Activated naive CD4-positive, alpha-beta T cell treated with anti-CD3 and anti-CD28 coated beads, Interleukin-2, amount 10 ng/mL, durations not matched to agents 7 days and 5 days (primary cell): Measurements from ENCODE around the gene FITM1.
"Not testable (repeated sequence)": the region's sequence is repeated elsewhere in the genome, so short reads cannot be mapped to it uniquely, and the experiment has no call there.

Source experiments
- CTCF ChIA-PET: fragments of 350-600 bp; sonication (Branson Sonifier 250); formaldehyde crosslinking; loops from one replicate; lab custom pipeline; 2021; ENCODE audit warnings: antibody characterized with exemption; lab: Charles Lee
- DNase-seq: peaks from one replicate; pipeline ENCODE4 v3.0.0-alpha.2; 2020
- H3K27ac Mint-ChIP-seq: one replicate; pipeline ENCODE4 v1.8.0; 2021; ENCODE audit warnings: mild to moderate bottlenecking, moderate library complexity, mixed read lengths
- H3K27me3 Mint-ChIP-seq: one replicate; pipeline ENCODE4 v1.8.0; 2021; ENCODE audit warnings: mild to moderate bottlenecking, mixed read lengths
- H3K36me3 Mint-ChIP-seq: one replicate; pipeline ENCODE4 v1.8.0; 2021; ENCODE audit warnings: mixed read lengths
- H3K4me1 Mint-ChIP-seq: one replicate; pipeline ENCODE4 v1.8.0; 2021; ENCODE audit warnings: mixed read lengths
- H3K4me3 Mint-ChIP-seq: one replicate; pipeline ENCODE4 v1.8.0; 2021; ENCODE audit warnings: mild to moderate bottlenecking, moderate library complexity, mixed read lengths
- H3K9me3 Mint-ChIP-seq: one replicate; pipeline ENCODE4 v1.8.0; 2021; ENCODE audit warnings: mixed read lengths

FITM1 gene

GRCh38 chr14:24102357-24103048, 28.0 kb upstream of the FITM1 start:
- Mint-ChIP-seq H3K27me3 (no peaks in the 10 kb centered on the region), H3K4me1 (peaks cover 12% of the 10 kb centered on the region), H3K36me3 (peaks cover 54% of the 10 kb centered on the region), H3K4me3 (no peak overlapping the region), H3K9me3 (no peaks in the 10 kb centered on the region), H3K27ac (no peak overlapping the region)
- DNase-seq, result no peak
- CTCF ChIA-PET, result interaction anchor here (1.3 to 9.2 kb wide), 3 partner anchors 9 to 44 kb away, joined by 6 to 187 read pairs (median 14); partner anchors contain the start of gene PCK2

GRCh38 chr14:24103451-24103850, 27.0 kb upstream of the FITM1 start:
- no peak overlapping the region for H3K4me3 Mint-ChIP-seq
- peaks cover 50% of the 10 kb centered on the region for H3K36me3 Mint-ChIP-seq
- no peaks in the 10 kb centered on the region for H3K9me3 Mint-ChIP-seq
- DNase-seq, result no peak
- H3K27ac Mint-ChIP-seq, result no peak overlapping the region
- H3K27me3 Mint-ChIP-seq, result no peaks in the 10 kb centered on the region
- H3K4me1 Mint-ChIP-seq, result peaks cover 19% of the 10 kb centered on the region
- CTCF ChIA-PET, result interaction anchor here (9.2 kb wide), 1 partner anchor 10 kb away, joined by 187 read pairs; the partner anchor contains the start of gene PCK2

- H3K9me3 Mint-ChIP-seq, H3K4me3 Mint-ChIP-seq, DNase-seq, H3K27ac Mint-ChIP-seq, H3K27me3 Mint-ChIP-seq: not testable (repeated sequence)
- Mint-ChIP-seq H3K36me3 (peaks cover 34% of the 10 kb centered on the region), H3K4me1 (peaks cover 34% of the 10 kb centered on the region)
- CTCF ChIA-PET, result interaction anchor here (0.9 to 9.2 kb wide), 5 partner anchors 9 to 68 kb away, joined by 3 to 187 read pairs (median 4); partner anchors contain the start of genes DCAF11, IRF9, NRL and PCK2
Observed at GRCh38 chr14:24105609-24106239, 24.7 kb upstream of the FITM1 start.

GRCh38 chr14:24106672-24107271, 23.7 kb upstream of the FITM1 start:
- no peaks in the 10 kb centered on the region for H3K27me3 Mint-ChIP-seq
- H3K4me3 Mint-ChIP-seq, result no peak overlapping the region
- peaks cover 35% of the 10 kb centered on the region for H3K4me1 Mint-ChIP-seq
- CTCF ChIA-PET, result interaction anchor here (1.1 to 9.2 kb wide), 5 partner anchors 13 to 54 kb away, joined by 4 to 187 read pairs (median 41); partner anchors contain the start of genes IRF9 and PCK2
- H3K36me3 Mint-ChIP-seq, result peaks cover 29% of the 10 kb centered on the region
- H3K9me3 Mint-ChIP-seq, result no peaks in the 10 kb centered on the region
- H3K27ac Mint-ChIP-seq, result no peak overlapping the region
- DNase-seq, result no peak

- Mint-ChIP-seq H3K9me3 (no peaks in the 10 kb centered on the region), H3K27ac (peak overlapping the region; percentile 97), H3K4me1 (peaks cover 37% of the 10 kb centered on the region), H3K27me3 (no peaks in the 10 kb centered on the region), H3K36me3 (peaks cover 17% of the 10 kb centered on the region), H3K4me3 (no peak overlapping the region)
- DNase-seq, result no peak
- CTCF ChIA-PET, result interaction anchor here (0.6 to 9.2 kb wide), 31 partner anchors 11 to 477 kb away, joined by 3 to 187 read pairs (median 4); partner anchors contain the start of genes CARMIL3, CHMP4A, IRF9 and PCK2
Observed at GRCh38 chr14:24108336-24108874, 22.1 kb upstream of the FITM1 start.

- CTCF ChIA-PET, result interaction anchor here (0.6 to 9.2 kb wide), 11 partner anchors 17 to 321 kb away, joined by 3 to 187 read pairs (median 6); partner anchors contain the start of genes CIDEB, IRF9 and PCK2
- Mint-ChIP-seq H3K9me3 (no peaks in the 10 kb centered on the region), H3K27ac (no peak overlapping the region), H3K4me1 (peaks cover 37% of the 10 kb centered on the region), H3K4me3 (no peak overlapping the region), H3K36me3 (peaks cover 5% of the 10 kb centered on the region), H3K27me3 (no peaks in the 10 kb centered on the region)
- no peak for DNase-seq
Observed at GRCh38 chr14:24110060-24110459, 20.4 kb upstream of the FITM1 start.

- H3K27ac Mint-ChIP-seq, result no peak overlapping the region
- H3K27me3 Mint-ChIP-seq, result no peaks in the 10 kb centered on the region
- peaks cover 7% of the 10 kb centered on the region for H3K36me3 Mint-ChIP-seq
- DNase-seq, result no peak
- H3K4me3 Mint-ChIP-seq, result no peak overlapping the region
- no peaks in the 10 kb centered on the region for H3K9me3 Mint-ChIP-seq
- peaks cover 42% of the 10 kb centered on the region for H3K4me1 Mint-ChIP-seq
- CTCF ChIA-PET, result interaction anchor here (0.6 to 9.2 kb wide), 9 partner anchors 17 to 321 kb away, joined by 3 to 187 read pairs (median 7); partner anchors contain the start of genes CIDEB, IRF9 and PCK2
Observed at GRCh38 chr14:24110523-24110922, 19.9 kb upstream of the FITM1 start.

- DNase-seq, result no peak
Observed at GRCh38 chr14:24113379-24113800, 17.1 kb upstream of the FITM1 start.

GRCh38 chr14:24113801-24114531, 16.5 kb upstream of the FITM1 start:
- peak; percentile 89 for DNase-seq
- Mint-ChIP-seq H3K27ac (peak overlapping the region; percentile 99), H3K27me3 (no peaks in the 10 kb centered on the region), H3K36me3 (peaks cover 40% of the 10 kb centered on the region), H3K4me1 (peaks cover 42% of the 10 kb centered on the region), H3K9me3 (no peaks in the 10 kb centered on the region), H3K4me3 (peak overlapping the region; percentile 87)
- CTCF ChIA-PET, result interaction anchor here (0.7 to 2.5 kb wide), 11 partner anchors 9 to 129 kb away, joined by 3 to 9 read pairs (median 4); partner anchors contain the start of genes IRF9, PSME1, RNF31 and TINF2

More at GRCh38 chr14:24113379-24113800, 17.1 kb upstream of the FITM1 start:
- Mint-ChIP-seq H3K9me3 (no peaks in the 10 kb centered on the region), H3K27me3 (no peaks in the 10 kb centered on the region), H3K4me3 (peak overlapping the region; percentile 87), H3K27ac (peak overlapping the region; percentile 99), H3K36me3 (peaks cover 34% of the 10 kb centered on the region), H3K4me1 (peaks cover 46% of the 10 kb centered on the region)
- CTCF ChIA-PET, result interaction anchor here (0.7 to 2.2 kb wide), 6 partner anchors 18 to 129 kb away, joined by 3 to 9 read pairs (median 5); partner anchors contain the start of genes IRF9, RNF31 and TINF2

GRCh38 chr14:24114532-24115421, 15.7 kb upstream of the FITM1 start, which contains the start of the genes DCAF11 and NRL:
Gene DCAF11, plus strand, starts transcription at chr14:24114777. Its CDS starts 818 bp downstream, at chr14:24115595.
Gene NRL, minus strand, starts transcription at chr14:24114949. Its CDS starts 32,101 bp downstream, at chr14:24082848.
- Mint-ChIP-seq H3K4me3 (peak within 1 kb of the TSS; percentile 87), H3K36me3 (peaks cover 48% of the 10 kb centered on the region), H3K27me3 (no peaks in the 10 kb centered on the region), H3K27ac (peak within 1 kb of the TSS; percentile 99), H3K4me1 (peaks cover 36% of the 10 kb centered on the region), H3K9me3 (no peaks in the 10 kb centered on the region)
- CTCF ChIA-PET, result interaction anchor here (0.9 to 2.5 kb wide), 14 partner anchors 10 to 194 kb away, joined by 3 to 9 read pairs (median 4); partner anchors contain the start of genes CIDEB, IRF9, PSME1 and RNF31
- DNase-seq, result peak; percentile 99

GRCh38 chr14:24115422-24116127, 14.9 kb upstream of the FITM1 start:
- H3K9me3 Mint-ChIP-seq, result no peaks in the 10 kb centered on the region
- CTCF ChIA-PET, result interaction anchor here (1.0 to 2.5 kb wide), 11 partner anchors 11 to 193 kb away, joined by 3 to 9 read pairs (median 4); partner anchors contain the start of genes CIDEB, IRF9 and PSME1
- H3K4me1 Mint-ChIP-seq, result peaks cover 34% of the 10 kb centered on the region
- peak overlapping the region; percentile 99 for H3K27ac Mint-ChIP-seq
- H3K27me3 Mint-ChIP-seq, result no peaks in the 10 kb centered on the region
- DNase-seq, result no peak
- H3K4me3 Mint-ChIP-seq, result peak overlapping the region; percentile 87
- peaks cover 51% of the 10 kb centered on the region for H3K36me3 Mint-ChIP-seq
